ENCODE results near the gene HAND1. TPM values are rescaled to one million over a fixed set of nuclear protein-coding genes. Genes with fewer than 3 reads are reported as not detected.

The HAND1 gene
- total RNA-seq, 4 donors from 2014 or later, result not detected

- WGBS, result 72% methylated on average over 3 of the region's 3 CpGs
- H3K27ac ChIP-seq (replicated peaks in 1 of 4), result no peak overlapping the region
- intact Hi-C loops (cut with DNase I), result no loop called here
- H3K36me3 ChIP-seq, result peaks cover 34 to 67% (median 53%) of the 10 kb centered on the region in 4 donors
- H3K9me3 ChIP-seq, result no peaks in the 10 kb centered on the region
- H3K4me1 ChIP-seq, result peaks cover 0 to 13% (median 7%) of the 10 kb centered on the region in 4 donors
- TF ChIP-seq POLR2A (IDR thresholded peaks at IDR 0.05; ENCODE audit: low read depth) (no peak), EP300 (IDR thresholded peaks at IDR 0.05) (no peak), POLR2AphosphoS5 (IDR thresholded peaks at IDR 0.05) (no peak), CTCF (IDR thresholded peaks at IDR 0.05) (no peak)
- DNase-seq (ENCODE audit: extremely low spot score), result no peak
- H3K27me3 ChIP-seq, result no peaks in the 10 kb centered on the region
- no peak overlapping the region for H3K4me3 ChIP-seq
Observed at GRCh38 chr5:154459015-154459414, 19.0 kb downstream of the HAND1 start.

- no peak for TF ChIP-seq POLR2AphosphoS5 (IDR thresholded peaks at IDR 0.05)
- no peak for TF ChIP-seq POLR2A (IDR thresholded peaks at IDR 0.05; ENCODE audit: low read depth)
- TF ChIP-seq CTCF (IDR thresholded peaks at IDR 0.05), result no peak
- no peak for TF ChIP-seq EP300 (IDR thresholded peaks at IDR 0.05)
- intact Hi-C loops (cut with DNase I), result no loop called here
- Histone ChIP-seq H3K36me3 (peaks cover 59 to 84% (median 75%) of the 10 kb centered on the region in 4 donors), H3K4me3 (no peak overlapping the region), H3K4me1 (peaks cover 0 to 13% (median 7%) of the 10 kb centered on the region in 4 donors), H3K27me3 (no peaks in the 10 kb centered on the region), H3K9me3 (no peaks in the 10 kb centered on the region), H3K27ac (replicated peaks in 1 of 4) (no peak overlapping the region)
- WGBS, result 83% methylated on average over 3 of the region's 3 CpGs
- DNase-seq (ENCODE audit: extremely low spot score), result no peak
Observed at GRCh38 chr5:154456540-154456939, 21.5 kb downstream of the HAND1 start.

- Histone ChIP-seq H3K27ac (replicated peaks in 1 of 4) (no peak overlapping the region), H3K36me3 (peaks cover 64 to 86% (median 81%) of the 10 kb centered on the region in 4 donors), H3K4me1 (peaks cover 0 to 13% (median 8%) of the 10 kb centered on the region in 4 donors), H3K9me3 (no peaks in the 10 kb centered on the region), H3K4me3 (no peak overlapping the region), H3K27me3 (no peaks in the 10 kb centered on the region)
- 91% methylated on average over 5 of the region's 5 CpGs for WGBS
- intact Hi-C loops (cut with DNase I), result no loop called here
- TF ChIP-seq POLR2AphosphoS5 (IDR thresholded peaks at IDR 0.05) (no peak), POLR2A (IDR thresholded peaks at IDR 0.05; ENCODE audit: low read depth) (no peak), EP300 (IDR thresholded peaks at IDR 0.05) (no peak), CTCF (IDR thresholded peaks at IDR 0.05) (no peak)
- no peak for DNase-seq (ENCODE audit: extremely low spot score)
Observed at GRCh38 chr5:154455585-154455984, 22.4 kb downstream of the HAND1 start.

GRCh38 chr5:154451957-154452356, 26.1 kb downstream of the HAND1 start:
- H3K36me3 ChIP-seq, result peaks cover 57 to 64% (median 62%) of the 10 kb centered on the region in 4 donors
- 83% methylated on average over 8 of the region's 8 CpGs for WGBS
- no peaks in the 10 kb centered on the region for H3K27me3 ChIP-seq
- peaks cover 19 to 34% (median 31%) of the 10 kb centered on the region in 4 donors for H3K4me1 ChIP-seq
- H3K27ac ChIP-seq (replicated peaks in 1 of 4), result no peak overlapping the region
- no peak overlapping the region for H3K4me3 ChIP-seq
- H3K9me3 ChIP-seq, result no peaks in the 10 kb centered on the region
- no peak for DNase-seq (ENCODE audit: extremely low spot score)
- intact Hi-C loops (cut with DNase I), result no loop called here
- TF ChIP-seq POLR2A (IDR thresholded peaks at IDR 0.05; ENCODE audit: low read depth), result no peak
- TF ChIP-seq POLR2AphosphoS5 (IDR thresholded peaks at IDR 0.05), result no peak
- TF ChIP-seq CTCF (IDR thresholded peaks at IDR 0.05), result no peak
- no peak for TF ChIP-seq EP300 (IDR thresholded peaks at IDR 0.05)

- WGBS, result 72% methylated on average over 2 of the region's 2 CpGs
- no peaks in the 10 kb centered on the region for H3K27me3 ChIP-seq
- peaks cover 21 to 38% (median 34%) of the 10 kb centered on the region in 4 donors for H3K4me1 ChIP-seq
- peaks cover 37 to 42% (median 41%) of the 10 kb centered on the region in 4 donors for H3K36me3 ChIP-seq
- intact Hi-C loops (cut with DNase I), result loop anchor here (10.0 kb wide), 1 partner anchor 495 kb away; the partner anchor contains the start of gene MRPL22
- no peaks in the 10 kb centered on the region for H3K9me3 ChIP-seq
- H3K4me3 ChIP-seq, result no peak overlapping the region
- H3K27ac ChIP-seq (replicated peaks in 1 of 4), result no peak overlapping the region
- no peak for TF ChIP-seq EP300 (IDR thresholded peaks at IDR 0.05)
- TF ChIP-seq POLR2AphosphoS5 (IDR thresholded peaks at IDR 0.05), result no peak
- TF ChIP-seq POLR2A (IDR thresholded peaks at IDR 0.05; ENCODE audit: low read depth), result no peak
- TF ChIP-seq CTCF (IDR thresholded peaks at IDR 0.05), result no peak
- no peak for DNase-seq (ENCODE audit: extremely low spot score)
Observed at GRCh38 chr5:154449786-154450185, 28.2 kb downstream of the HAND1 start.

All from esophagus muscularis mucosa (tissue), 4 donors.